IPS-18a (cell line): ENCODE results near the gene COL24A1.

ENCODE experiments used
- H3K27ac ChIP-seq: one replicate; pipeline ENCODE4 v1.5.1; 2013; ENCODE audit warnings: low read length
- H3K27me3 ChIP-seq: one replicate; pipeline ENCODE4 v1.6.1; 2013; ENCODE audit warnings: mild to moderate bottlenecking, low read length; ENCODE audit not compliant: control insufficient read depth, insufficient read depth
- H3K36me3 ChIP-seq: one replicate; pipeline ENCODE4 v1.6.1; 2013; ENCODE audit warnings: low read depth, low read length; ENCODE audit not compliant: control insufficient read depth
- H3K4me1 ChIP-seq: one replicate; pipeline ENCODE4 v1.6.1; 2013; ENCODE audit warnings: low read depth, low read length; ENCODE audit not compliant: control insufficient read depth
- H3K4me3 ChIP-seq: one replicate; pipeline ENCODE4 v1.5.1; 2013; ENCODE audit warnings: low read length
- H3K9ac ChIP-seq: one replicate; pipeline ENCODE4 v1.6.1; 2013; ENCODE audit warnings: mild to moderate bottlenecking, low read length, moderate library complexity
- H3K9me3 ChIP-seq: one replicate; pipeline ENCODE4 v1.6.1; 2013; ENCODE audit warnings: low read depth, low read length; ENCODE audit not compliant: control insufficient read depth

The COL24A1 gene

DNA sequence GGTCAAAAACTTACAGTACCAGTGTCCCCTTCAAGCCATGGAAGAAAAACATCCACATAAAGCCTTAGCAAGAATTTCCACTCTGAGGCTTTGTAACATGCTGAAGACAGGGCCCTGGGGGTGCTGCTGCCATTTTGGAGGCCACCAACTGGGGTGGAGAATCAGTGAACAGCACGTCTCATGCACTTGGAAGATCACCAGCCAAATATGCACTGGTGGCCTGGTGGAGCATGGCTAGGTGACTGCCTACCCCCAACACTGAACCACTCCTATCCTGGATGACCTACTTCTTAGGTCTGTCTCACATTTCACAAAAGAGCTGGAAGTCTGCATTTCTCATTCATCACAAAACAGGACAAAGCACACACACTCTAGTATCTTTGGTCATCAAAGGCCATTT, 126.4 kb downstream of the COL24A1 start:
- H3K9ac ChIP-seq: no peak overlapping the region
- H3K36me3 ChIP-seq: no peaks in the 10 kb centered on the region
- H3K9me3 ChIP-seq: no peaks in the 10 kb centered on the region
- H3K4me1 ChIP-seq: no peaks in the 10 kb centered on the region
- H3K27ac ChIP-seq: no peak overlapping the region
- no peak overlapping the region for H3K4me3 ChIP-seq
- no peaks in the 10 kb centered on the region for H3K27me3 ChIP-seq

DNA sequence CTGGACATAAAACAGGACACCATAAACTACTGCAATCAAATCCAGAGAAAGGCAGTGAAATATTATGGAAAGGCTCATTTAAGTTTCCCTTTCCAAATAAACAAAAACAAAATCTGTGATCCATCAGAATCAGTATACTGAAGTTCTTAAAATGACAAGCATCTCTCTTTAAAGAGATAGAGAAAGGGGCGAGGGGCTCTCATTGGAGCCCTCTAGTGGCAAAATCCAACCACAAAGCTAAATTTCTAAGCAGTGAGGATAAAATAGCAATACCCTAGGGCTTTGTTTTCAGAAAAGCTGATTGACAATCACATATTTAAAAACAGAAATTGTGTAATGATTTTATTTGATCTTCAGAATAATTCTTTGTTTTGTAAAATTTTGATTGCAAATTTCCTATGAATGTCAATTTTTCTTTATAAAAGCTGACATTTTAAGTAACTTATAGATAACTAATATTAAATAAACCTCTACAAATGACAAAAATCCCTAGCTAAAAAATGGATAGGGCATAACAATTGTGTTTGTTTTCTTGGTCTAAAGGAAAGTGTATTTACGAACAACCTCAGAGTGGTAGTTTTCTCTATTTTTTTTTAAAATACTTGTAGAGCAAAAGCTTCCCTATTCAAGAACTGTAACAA, 138.2 kb downstream of the COL24A1 start:
- H3K4me1 ChIP-seq: no peaks in the 10 kb centered on the region
- H3K9me3 ChIP-seq: no peaks in the 10 kb centered on the region
- H3K27me3 ChIP-seq: no peaks in the 10 kb centered on the region
- H3K27ac ChIP-seq: no peak overlapping the region
- H3K4me3 ChIP-seq: no peak overlapping the region
- no peak overlapping the region for H3K9ac ChIP-seq
- no peaks in the 10 kb centered on the region for H3K36me3 ChIP-seq

DNA sequence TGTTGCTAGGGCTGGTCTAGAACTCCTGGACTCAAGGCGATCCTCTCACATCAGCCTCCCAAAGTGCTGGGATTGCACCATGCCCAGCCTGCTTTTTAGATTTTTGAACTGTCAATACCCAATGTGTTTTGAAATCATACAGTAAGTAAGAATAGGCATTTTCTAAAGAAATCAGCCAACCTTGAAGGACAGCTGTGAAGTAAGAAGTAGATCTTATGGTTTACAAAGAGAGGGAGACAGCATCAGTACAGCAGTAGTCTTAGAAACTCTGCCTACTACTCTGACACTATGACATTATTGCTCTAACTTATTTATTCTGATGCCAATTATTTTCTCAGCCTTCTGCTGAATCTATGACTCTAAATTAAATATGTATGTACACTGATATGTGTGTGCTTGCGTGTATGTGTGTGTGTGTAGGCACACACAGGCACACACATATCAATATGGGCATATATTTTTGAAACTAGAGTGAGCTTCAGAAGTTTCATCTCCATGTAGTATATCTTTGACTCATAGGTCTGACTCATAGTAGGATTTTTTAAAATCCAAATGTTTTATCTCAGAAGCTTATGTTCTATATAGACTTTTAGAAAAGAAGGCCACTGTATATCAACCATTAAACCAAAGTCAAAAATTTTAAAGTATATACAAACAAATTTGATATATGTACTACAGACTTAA, 140.4 kb downstream of the COL24A1 start:
- no peaks in the 10 kb centered on the region for H3K4me1 ChIP-seq
- H3K9me3 ChIP-seq: no peaks in the 10 kb centered on the region
- no peak overlapping the region for H3K9ac ChIP-seq
- no peaks in the 10 kb centered on the region for H3K36me3 ChIP-seq
- no peak overlapping the region for H3K4me3 ChIP-seq
- H3K27me3 ChIP-seq: no peaks in the 10 kb centered on the region
- no peak overlapping the region for H3K27ac ChIP-seq

DNA sequence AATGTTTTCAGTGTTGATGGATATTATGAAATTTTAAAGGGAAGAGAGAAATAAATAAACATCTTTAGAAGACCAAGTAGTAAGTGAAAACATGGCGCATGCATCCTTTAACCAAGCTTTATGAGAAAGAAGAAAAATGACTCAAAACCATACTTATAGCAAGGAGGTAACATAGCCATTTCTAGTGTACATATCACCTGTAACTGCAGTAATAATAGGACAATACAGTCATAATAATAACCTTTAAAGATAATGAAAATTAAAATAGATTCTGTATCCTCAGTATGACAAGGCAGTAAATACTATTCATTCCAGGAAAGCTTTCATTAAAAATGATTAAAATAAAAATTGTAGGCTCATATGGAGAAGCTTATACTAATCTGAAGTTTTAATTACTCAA, 141.2 kb downstream of the COL24A1 start:
- no peak overlapping the region for H3K27ac ChIP-seq
- no peaks in the 10 kb centered on the region for H3K36me3 ChIP-seq
- no peak overlapping the region for H3K4me3 ChIP-seq
- H3K4me1 ChIP-seq: no peaks in the 10 kb centered on the region
- no peaks in the 10 kb centered on the region for H3K27me3 ChIP-seq
- no peak overlapping the region for H3K9ac ChIP-seq
- no peaks in the 10 kb centered on the region for H3K9me3 ChIP-seq

DNA sequence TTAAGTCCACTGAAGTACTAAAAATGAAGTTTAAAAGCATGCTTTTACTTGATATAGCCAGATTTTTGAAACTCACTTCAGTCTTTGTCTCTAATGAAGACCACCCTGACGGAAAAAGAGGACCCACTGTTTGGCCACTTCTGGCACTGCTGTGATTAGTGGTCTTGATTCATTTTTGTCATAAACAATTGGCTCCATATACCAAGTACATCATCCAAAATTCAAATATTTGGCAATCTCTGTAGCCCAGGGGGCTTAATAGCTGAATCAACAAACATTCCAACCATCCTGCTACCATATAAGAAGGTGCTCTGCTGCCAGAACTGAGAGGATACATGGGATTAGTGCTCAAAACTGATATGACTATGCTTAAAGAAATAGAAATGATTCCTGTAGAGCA, 156.0 kb downstream of the COL24A1 start:
- H3K27ac ChIP-seq: no peak overlapping the region
- no peak overlapping the region for H3K4me3 ChIP-seq
- no peaks in the 10 kb centered on the region for H3K4me1 ChIP-seq
- no peaks in the 10 kb centered on the region for H3K36me3 ChIP-seq
- H3K27me3 ChIP-seq: no peaks in the 10 kb centered on the region
- H3K9me3 ChIP-seq: peaks cover 1% of the 10 kb centered on the region
- H3K9ac ChIP-seq: no peak overlapping the region

DNA sequence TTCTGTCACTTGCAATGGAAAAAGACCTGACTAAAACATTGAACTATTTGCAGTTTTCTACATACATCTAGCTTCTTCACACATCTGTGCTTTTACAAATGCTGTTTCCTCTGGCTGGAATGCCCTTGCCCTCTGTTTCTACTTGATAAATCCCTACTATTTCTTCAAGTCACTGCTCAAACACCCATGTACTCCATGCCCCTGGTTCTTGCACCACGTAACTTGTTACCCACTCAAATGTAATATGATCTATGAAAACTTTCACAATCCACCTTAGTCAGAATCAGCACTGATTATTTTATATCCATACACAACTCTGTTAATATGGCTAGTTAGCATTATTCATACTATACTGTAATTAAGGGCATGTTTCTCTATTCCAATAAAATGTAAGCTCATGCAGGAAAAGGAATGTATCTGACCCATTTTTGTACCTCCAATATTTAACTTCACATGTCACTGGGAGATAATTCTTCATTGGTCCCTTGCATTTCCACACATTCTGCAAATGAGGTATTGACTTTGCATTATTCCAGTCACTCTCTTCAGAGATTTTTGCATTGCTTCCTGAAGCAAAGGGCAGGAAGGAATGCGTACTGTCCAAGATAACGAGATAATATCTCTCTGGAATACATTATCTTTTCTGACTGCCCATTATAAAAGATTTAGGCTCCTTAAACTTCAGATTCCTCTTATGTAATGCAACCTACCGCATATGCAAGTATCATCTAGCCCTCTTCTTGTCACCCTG, 158.3 kb downstream of the COL24A1 start:
- Histone ChIP-seq H3K9ac (no peak overlapping the region), H3K27me3 (no peaks in the 10 kb centered on the region), H3K4me1 (no peaks in the 10 kb centered on the region), H3K36me3 (no peaks in the 10 kb centered on the region), H3K9me3 (no peaks in the 10 kb centered on the region), H3K4me3 (no peak overlapping the region), H3K27ac (no peak overlapping the region)

DNA sequence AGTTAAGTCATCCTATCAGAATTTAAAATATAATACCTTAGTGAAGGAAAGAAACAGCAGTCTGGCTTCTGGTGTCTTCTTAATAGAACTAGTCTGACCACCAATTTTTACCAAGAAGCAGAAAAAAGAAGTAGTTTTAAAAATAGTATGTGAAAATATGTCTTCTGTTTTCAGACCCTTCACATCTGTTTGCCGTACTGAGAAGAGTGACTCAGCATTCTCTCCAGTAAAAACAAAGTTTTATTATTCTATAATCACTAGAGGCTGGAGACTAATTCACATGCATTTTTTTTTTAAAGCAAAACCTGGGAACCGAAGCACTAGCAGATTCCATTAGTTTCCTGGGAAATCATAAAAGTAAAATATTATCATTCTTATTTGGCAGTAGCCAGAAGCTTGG, 163.8 kb downstream of the COL24A1 start:
- no peak overlapping the region for H3K4me3 ChIP-seq
- H3K4me1 ChIP-seq: no peaks in the 10 kb centered on the region
- no peaks in the 10 kb centered on the region for H3K9me3 ChIP-seq
- no peak overlapping the region for H3K9ac ChIP-seq
- H3K27me3 ChIP-seq: no peaks in the 10 kb centered on the region
- no peak overlapping the region for H3K27ac ChIP-seq
- H3K36me3 ChIP-seq: no peaks in the 10 kb centered on the region

DNA sequence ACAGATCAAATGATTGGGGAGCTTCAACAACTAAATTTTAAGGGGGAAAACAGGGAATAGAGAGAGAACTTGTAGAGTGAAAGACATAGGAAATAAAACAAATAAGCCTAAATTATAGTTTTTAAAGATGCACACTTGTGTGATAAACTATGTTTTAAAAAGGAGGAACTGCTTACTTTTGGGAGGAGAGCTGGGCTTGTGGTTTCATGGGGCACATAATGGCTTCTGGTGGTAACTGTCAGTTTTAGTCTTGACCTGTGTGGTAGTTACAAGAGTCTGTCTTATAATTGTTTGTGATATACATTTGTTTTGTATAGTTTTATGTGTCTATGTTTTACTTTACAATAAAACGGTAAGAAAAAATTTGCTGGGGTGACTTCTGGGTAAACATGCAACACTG, 165.3 kb downstream of the COL24A1 start:
- no peaks in the 10 kb centered on the region for H3K9me3 ChIP-seq
- H3K27me3 ChIP-seq: no peaks in the 10 kb centered on the region
- no peak overlapping the region for H3K9ac ChIP-seq
- no peak overlapping the region for H3K27ac ChIP-seq
- H3K4me1 ChIP-seq: no peaks in the 10 kb centered on the region
- H3K36me3 ChIP-seq: no peaks in the 10 kb centered on the region
- no peak overlapping the region for H3K4me3 ChIP-seq

DNA sequence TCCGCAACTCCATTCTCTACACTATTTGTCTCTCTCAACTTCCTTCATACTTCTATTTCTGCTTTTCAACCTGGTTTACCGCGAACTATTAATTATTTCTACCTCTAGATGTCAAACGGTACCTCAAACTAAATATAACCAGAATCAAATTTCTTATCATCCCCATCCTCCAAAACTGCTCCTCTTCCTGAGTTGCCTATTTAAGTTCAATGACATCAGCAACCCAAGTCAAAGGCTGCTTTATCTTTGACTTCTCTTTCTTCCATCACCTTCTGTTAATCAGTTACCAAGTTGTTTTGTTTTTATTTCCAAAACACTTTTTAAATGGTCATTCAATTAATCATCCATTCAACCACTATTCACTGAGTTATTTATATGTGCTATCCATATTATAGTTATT, 171.9 kb downstream of the COL24A1 start:
- Histone ChIP-seq H3K9me3 (no peaks in the 10 kb centered on the region), H3K4me3 (no peak overlapping the region), H3K4me1 (no peaks in the 10 kb centered on the region), H3K27me3 (no peaks in the 10 kb centered on the region), H3K27ac (no peak overlapping the region), H3K36me3 (no peaks in the 10 kb centered on the region), H3K9ac (no peak overlapping the region)

DNA sequence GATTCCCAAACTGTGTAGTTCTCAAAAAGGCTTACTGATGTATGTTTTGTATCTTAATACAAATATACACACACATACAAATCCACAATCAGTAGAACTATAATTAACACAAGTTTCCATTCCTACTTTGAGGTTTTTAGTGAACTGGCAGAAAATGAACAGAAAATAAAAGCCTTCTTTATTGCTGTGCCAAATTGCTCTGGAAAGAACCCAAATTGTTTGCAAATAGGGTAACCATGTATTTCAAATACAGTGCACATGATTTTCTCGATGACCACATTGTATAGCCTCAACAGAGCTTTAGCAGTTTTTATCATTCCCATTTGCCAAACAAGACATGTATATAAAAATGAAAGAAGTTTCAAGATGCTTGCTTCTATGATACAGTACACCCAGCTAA, 173.3 kb downstream of the COL24A1 start:
- H3K36me3 ChIP-seq: no peaks in the 10 kb centered on the region
- H3K27ac ChIP-seq: no peak overlapping the region
- H3K4me3 ChIP-seq: no peak overlapping the region
- no peaks in the 10 kb centered on the region for H3K27me3 ChIP-seq
- H3K4me1 ChIP-seq: no peaks in the 10 kb centered on the region
- H3K9me3 ChIP-seq: no peaks in the 10 kb centered on the region
- H3K9ac ChIP-seq: no peak overlapping the region

DNA sequence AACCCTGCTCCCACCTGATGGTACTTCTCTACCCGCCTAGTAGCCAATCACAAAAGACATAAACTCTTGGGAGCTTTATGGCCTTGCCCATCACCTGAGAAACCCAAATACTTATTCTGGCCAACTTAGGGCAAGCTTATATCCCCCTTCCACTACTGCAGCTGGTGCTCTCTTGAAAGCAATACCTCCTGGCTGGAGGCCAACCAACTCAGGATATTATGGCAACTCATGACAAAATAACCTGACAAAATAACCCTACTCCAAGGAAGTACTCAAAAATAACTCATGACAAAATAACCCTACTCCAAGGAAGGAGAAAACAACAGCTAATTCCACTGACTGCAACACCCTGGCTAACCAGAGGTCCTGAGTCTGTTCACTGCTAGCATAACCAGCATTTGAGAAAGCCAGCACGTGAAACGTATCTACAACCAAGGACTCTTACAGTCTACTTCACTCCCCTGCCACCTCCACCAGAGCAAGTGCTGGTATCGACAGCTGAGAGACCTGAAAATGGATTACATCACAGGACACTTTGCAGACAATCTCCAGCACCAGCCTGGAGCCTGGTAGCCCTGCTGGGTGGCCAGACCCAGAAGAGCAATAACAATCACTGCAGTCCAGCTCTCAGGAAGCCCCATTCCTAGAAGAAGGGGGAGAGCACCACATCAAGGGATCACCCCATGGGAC, 179.9 kb downstream of the COL24A1 start:
- H3K4me1 ChIP-seq: peaks cover 9% of the 10 kb centered on the region
- no peak overlapping the region for H3K9ac ChIP-seq
- no peaks in the 10 kb centered on the region for H3K36me3 ChIP-seq
- H3K27ac ChIP-seq: no peak overlapping the region
- no peaks in the 10 kb centered on the region for H3K9me3 ChIP-seq
- no peak overlapping the region for H3K4me3 ChIP-seq
- no peaks in the 10 kb centered on the region for H3K27me3 ChIP-seq
